GM10266 (cell line): ENCODE data around the gene CRB3.

ENCODE experiments used
- DNase-seq: peaks from one replicate; pipeline ENCODE4 v3.0.0; 2012; ENCODE audit errors: extremely low spot score
- CTCF ChIP-seq: IDR thresholded peaks from 2 replicates; pipeline ENCODE4 v1.5.1; 2012; ENCODE audit warnings: mild to moderate bottlenecking, low read depth; ENCODE audit not compliant: control insufficient read depth, insufficient read depth; ENCODE audit errors: missing control alignments

CRB3 gene

GRCh38 chr19:6459262-6460098, 4.6 kb upstream of the CRB3 start, which contains the start of gene SLC25A23:
Gene SLC25A23 (minus strand): TSS chr19:6459792. CDS start chr19:6459628, 164 bp downstream.
- DNase-seq, result peak; percentile 93
- no peak for TF ChIP-seq CTCF

GRCh38 chr19:6460099-6460884, 3.8 kb upstream of the CRB3 start:
- DNase-seq, result peak; percentile 98
- peak; percentile 28 for TF ChIP-seq CTCF

GRCh38 chr19:6465006-6465405, 935 bp downstream of the CRB3 start:
- no peak for TF ChIP-seq CTCF
- no peak for DNase-seq

DNA sequence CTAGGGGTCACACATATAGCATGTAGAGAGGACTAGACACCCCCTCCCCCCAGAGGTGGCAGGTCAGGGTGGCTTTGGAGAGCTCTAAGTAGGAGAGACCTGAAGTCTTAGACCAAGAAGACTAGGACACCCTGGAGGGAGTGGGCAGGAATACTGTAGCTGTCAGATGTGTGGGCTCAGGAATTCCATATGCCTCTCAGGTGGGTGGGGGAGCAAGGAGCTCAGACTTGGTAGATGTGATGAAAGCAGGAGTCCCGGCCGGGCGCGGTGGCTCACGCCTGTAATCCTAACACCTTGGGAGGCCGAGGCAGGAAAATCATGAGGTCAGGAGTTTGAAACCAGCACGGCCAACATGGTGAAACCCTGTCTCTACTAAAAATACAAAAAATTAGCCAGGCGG, 1.6 kb downstream of the CRB3 start:
- DNase-seq, result no peak
- no peak for TF ChIP-seq CTCF

DNA sequence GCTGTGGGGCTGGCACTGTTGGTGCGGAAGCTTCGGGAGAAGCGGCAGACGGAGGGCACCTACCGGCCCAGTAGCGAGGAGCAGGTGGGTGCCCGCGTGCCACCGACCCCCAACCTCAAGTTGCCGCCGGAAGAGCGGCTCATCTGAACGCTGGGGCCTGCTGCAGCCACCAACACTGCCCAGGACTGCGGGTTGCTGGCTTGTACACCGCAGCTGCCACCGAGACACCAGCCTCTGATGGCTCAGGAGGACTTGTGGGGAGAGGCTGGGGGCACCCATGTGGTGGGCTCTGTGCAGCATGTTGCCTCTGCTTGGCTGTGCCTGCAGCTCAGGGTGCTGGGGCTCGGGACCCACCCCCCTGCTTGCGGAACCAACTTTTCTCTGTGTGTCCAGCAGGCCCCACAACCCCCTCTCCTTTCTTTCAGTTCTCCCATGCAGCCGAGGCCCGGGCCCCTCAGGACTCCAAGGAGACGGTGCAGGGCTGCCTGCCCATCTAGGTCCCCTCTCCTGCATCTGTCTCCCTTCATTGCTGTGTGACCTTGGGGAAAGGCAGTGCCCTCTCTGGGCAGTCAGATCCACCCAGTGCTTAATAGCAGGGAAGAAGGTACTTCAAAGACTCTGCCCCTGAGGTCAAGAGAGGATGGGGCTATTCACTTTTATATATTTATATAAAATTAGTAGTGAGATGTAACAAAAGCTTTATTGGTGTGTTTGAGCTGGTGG, 2.6 kb downstream of the CRB3 start:
- TF ChIP-seq CTCF, result no peak
- DNase-seq, result no peak

- peak; percentile 47 for DNase-seq
- TF ChIP-seq CTCF, result no peak
These were observed 3.3 kb downstream of the CRB3 start for GRCh38 chr19:6467384-6467783.
